Measurements from ENCODE around the gene CENPB.

DNA sequence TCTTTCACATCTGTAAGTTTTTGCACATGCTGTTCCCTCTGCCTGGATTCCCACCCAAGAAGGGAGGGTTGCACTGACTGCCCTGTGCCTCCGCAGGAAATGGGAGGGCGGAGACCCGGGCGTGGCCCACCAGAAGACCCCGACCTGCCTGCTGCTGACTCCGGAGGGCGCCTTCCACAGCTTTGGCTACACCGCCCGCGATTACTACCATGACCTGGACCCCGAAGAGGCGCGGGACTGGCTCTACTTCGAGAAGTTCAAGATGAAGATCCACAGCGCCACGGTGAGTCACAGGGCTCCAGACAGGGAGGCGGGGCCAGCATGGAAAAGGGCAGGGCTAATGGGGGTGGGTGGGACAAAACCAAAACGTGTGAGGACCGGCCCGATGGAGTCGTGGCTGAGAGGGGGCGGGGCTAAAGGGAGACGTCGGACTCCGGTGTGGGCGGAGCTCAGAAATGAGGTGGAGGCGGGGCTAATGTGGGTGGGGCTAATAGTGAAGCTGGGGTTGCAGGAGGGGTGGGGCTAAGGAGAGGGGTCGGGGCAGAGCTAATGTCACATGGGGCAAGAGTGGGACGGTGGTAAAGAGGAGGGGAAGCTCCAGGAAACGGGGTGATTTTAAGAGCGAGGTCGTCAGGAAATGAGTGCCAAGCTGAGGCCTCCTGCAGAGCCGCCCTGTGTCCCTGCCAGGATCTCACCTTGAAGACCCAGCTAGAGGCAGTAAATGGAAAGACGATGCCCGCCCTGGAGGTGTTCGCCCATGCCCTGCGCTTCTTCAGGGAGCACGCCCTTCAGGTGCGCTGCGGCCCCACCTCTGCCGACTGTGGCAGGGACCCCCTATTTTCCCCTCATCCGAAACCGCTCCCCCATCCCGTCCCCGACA lies 41.5 kb downstream of the CENPB start:
- TF ChIP-seq POLR2AphosphoS5 (IDR thresholded peaks at IDR 0.05): no peak
- TF ChIP-seq, protein P1, sequence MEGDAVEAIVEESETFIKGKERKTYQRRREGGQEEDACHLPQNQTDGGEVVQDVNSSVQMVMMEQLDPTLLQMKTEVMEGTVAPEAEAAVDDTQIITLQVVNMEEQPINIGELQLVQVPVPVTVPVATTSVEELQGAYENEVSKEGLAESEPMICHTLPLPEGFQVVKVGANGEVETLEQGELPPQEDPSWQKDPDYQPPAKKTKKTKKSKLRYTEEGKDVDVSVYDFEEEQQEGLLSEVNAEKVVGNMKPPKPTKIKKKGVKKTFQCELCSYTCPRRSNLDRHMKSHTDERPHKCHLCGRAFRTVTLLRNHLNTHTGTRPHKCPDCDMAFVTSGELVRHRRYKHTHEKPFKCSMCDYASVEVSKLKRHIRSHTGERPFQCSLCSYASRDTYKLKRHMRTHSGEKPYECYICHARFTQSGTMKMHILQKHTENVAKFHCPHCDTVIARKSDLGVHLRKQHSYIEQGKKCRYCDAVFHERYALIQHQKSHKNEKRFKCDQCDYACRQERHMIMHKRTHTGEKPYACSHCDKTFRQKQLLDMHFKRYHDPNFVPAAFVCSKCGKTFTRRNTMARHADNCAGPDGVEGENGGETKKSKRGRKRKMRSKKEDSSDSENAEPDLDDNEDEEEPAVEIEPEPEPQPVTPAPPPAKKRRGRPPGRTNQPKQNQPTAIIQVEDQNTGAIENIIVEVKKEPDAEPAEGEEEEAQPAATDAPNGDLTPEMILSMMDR (IDR thresholded peaks at IDR 0.05; ENCODE audit: poor library complexity, severe bottlenecking): no peak
- TF ChIP-seq EZH2 (IDR thresholded peaks at IDR 0.05; ENCODE audit: borderline replicate concordance, insufficient read depth, low read length, poor library complexity, severe bottlenecking): no peak
- no peak for TF ChIP-seq TAF1 (IDR thresholded peaks at IDR 0.05; ENCODE audit: low read depth)
- no peak for TF ChIP-seq EP300 (conservative IDR thresholded peaks at IDR 0.05; ENCODE audit: poor library complexity, severe bottlenecking)
- no peak for TF ChIP-seq RAD21 (conservative IDR thresholded peaks at IDR 0.05)

All from neural cell (in vitro differentiated cells).